Ishikawa (cell line): ENCODE results near the gene LRP2BP.

Experiments used
- CEBPB ChIP-seq: IDR thresholded peaks from 2 replicates; pipeline ENCODE4 v1.6.1; 2012
- CREB1 ChIP-seq: IDR thresholded peaks from 2 replicates; pipeline ENCODE4 v1.6.1; 2012; ENCODE audit warnings: low read depth
- EGR1 ChIP-seq: IDR thresholded peaks from 2 replicates; pipeline ENCODE4 v1.6.1; 2012
- EP300 ChIP-seq: IDR thresholded peaks from 2 replicates; pipeline ENCODE4 v1.6.1; 2012; ENCODE audit warnings: borderline replicate concordance
- FOXM1 ChIP-seq: IDR thresholded peaks from 2 replicates; pipeline ENCODE4 v1.6.1; 2012; ENCODE audit warnings: low read depth, borderline replicate concordance
- NFIC ChIP-seq: IDR thresholded peaks from 2 replicates; pipeline ENCODE4 v1.6.1; 2012
- RAD21 ChIP-seq: IDR thresholded peaks from 2 replicates; pipeline ENCODE4 v1.6.1; 2012; ENCODE audit warnings: low read depth
- TAF1 ChIP-seq: IDR thresholded peaks from 2 replicates; pipeline ENCODE4 v1.6.1; 2012; ENCODE audit warnings: low read depth, mild to moderate bottlenecking
- TCF12 ChIP-seq: IDR thresholded peaks from 2 replicates; pipeline ENCODE4 v1.6.1; 2012; ENCODE audit warnings: low read depth
- TEAD4 ChIP-seq: IDR thresholded peaks from 2 replicates; pipeline ENCODE4 v1.6.1; 2012
- YY1 ChIP-seq: IDR thresholded peaks from 2 replicates; pipeline ENCODE4 v1.6.1; 2012; ENCODE audit warnings: low read depth
- ZBTB7A ChIP-seq: IDR thresholded peaks from 2 replicates; pipeline ENCODE4 v1.6.1; 2012; ENCODE audit warnings: low read depth
- TF ChIP-seq, protein P1 (sequence below): IDR thresholded peaks from 2 replicates; pipeline ENCODE4 v1.6.1; 2012
- TF ChIP-seq, protein P2 (sequence below): IDR thresholded peaks from 2 replicates; pipeline ENCODE4 v1.6.1; 2012; ENCODE audit warnings: low read depth, mild to moderate bottlenecking
- TF ChIP-seq, protein P3 (sequence below): IDR thresholded peaks from 2 replicates; pipeline ENCODE4 v1.6.1; 2012

LRP2BP gene

DNA sequence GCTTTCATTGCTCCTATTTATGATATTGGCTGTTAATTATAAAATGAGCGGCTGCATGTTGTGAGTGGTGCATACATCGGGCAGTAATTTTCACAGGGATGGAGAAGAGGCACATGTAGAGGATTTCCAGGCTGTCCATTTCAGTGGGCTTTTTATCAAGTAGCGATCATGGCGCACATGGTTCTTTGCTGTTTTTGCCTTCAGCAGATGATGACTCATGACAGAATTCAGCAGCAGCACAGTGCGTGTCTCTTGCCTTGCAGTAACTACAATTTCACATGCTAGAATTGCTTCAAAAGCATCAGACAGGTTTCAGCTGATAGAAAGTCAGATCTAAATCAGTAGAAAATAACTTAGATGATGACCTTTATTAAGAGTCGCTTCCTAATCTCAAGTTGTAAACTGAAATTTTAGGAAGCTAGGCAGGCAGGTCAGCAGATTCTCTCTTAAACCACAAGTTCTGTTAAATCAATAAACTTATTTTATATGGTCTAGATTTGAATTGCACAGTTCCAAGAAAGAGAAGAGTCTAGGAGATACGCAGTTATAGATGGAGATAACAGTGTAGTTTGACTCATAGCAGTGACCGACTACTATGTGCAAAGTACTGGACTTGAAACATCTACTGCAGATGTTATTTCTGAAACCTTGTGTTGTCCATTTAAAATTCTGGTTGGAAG lies 35.8 kb downstream of the LRP2BP start:
- TF ChIP-seq TEAD4 = no peak
- TF ChIP-seq, protein P1, sequence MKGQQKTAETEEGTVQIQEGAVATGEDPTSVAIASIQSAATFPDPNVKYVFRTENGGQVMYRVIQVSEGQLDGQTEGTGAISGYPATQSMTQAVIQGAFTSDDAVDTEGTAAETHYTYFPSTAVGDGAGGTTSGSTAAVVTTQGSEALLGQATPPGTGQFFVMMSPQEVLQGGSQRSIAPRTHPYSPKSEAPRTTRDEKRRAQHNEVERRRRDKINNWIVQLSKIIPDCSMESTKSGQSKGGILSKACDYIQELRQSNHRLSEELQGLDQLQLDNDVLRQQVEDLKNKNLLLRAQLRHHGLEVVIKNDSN = no peak
- TF ChIP-seq YY1 = no peak
- TF ChIP-seq EGR1 = no peak
- no peak for TF ChIP-seq NFIC
- TF ChIP-seq EP300 = no peak
- TF ChIP-seq, protein P2, sequence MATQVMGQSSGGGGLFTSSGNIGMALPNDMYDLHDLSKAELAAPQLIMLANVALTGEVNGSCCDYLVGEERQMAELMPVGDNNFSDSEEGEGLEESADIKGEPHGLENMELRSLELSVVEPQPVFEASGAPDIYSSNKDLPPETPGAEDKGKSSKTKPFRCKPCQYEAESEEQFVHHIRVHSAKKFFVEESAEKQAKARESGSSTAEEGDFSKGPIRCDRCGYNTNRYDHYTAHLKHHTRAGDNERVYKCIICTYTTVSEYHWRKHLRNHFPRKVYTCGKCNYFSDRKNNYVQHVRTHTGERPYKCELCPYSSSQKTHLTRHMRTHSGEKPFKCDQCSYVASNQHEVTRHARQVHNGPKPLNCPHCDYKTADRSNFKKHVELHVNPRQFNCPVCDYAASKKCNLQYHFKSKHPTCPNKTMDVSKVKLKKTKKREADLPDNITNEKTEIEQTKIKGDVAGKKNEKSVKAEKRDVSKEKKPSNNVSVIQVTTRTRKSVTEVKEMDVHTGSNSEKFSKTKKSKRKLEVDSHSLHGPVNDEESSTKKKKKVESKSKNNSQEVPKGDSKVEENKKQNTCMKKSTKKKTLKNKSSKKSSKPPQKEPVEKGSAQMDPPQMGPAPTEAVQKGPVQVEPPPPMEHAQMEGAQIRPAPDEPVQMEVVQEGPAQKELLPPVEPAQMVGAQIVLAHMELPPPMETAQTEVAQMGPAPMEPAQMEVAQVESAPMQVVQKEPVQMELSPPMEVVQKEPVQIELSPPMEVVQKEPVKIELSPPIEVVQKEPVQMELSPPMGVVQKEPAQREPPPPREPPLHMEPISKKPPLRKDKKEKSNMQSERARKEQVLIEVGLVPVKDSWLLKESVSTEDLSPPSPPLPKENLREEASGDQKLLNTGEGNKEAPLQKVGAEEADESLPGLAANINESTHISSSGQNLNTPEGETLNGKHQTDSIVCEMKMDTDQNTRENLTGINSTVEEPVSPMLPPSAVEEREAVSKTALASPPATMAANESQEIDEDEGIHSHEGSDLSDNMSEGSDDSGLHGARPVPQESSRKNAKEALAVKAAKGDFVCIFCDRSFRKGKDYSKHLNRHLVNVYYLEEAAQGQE = no peak
- TF ChIP-seq, protein P3, sequence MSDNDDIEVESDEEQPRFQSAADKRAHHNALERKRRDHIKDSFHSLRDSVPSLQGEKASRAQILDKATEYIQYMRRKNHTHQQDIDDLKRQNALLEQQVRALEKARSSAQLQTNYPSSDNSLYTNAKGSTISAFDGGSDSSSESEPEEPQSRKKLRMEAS = no peak
- no peak for TF ChIP-seq TAF1
- TF ChIP-seq FOXM1 = no peak
- no peak for TF ChIP-seq ZBTB7A
- TF ChIP-seq CEBPB = no peak
- no peak for TF ChIP-seq TCF12
- no peak for TF ChIP-seq CREB1
- no peak for TF ChIP-seq RAD21

DNA sequence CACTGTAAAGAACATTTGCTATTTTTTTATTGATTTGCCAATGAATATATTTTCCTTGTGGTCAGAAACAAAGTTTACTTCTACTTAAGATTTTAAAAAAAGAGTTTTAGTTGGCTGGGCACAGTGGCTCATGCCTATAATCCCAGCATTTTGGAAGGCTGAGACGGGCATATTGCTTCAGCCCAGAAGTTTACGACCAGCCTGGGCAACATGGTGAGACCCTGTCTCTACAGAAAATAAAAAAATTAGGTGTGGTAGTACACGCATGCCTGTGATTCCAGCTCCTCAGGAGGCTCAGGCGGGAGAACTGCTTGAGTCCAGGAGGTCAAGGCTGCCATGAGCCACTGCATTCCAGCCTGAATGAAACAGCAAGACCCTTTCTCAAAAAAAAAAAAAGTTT lies 36.8 kb downstream of the LRP2BP start:
- peak; percentile 70; the same call in 1 of the 2 replicates for TF ChIP-seq TEAD4
- TF ChIP-seq RAD21 = no peak

DNA sequence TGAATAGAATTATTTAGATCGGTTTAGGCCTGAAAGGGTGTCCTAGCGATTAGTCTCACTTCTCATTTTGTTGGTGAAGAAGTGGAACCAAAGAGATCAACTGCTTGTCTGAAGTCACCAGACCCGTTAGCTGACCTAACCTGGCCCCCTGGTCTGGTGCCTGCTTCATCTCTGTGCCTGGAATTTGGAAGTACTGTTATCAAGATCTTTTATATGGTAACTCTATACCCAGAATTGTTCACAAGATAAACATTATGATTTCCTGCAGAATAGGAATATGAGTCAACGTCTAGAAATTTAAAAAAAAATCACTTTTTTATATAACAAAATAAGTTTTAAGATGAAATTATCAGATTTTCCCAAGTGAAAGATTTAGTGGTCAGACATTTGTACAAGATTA lies 37.2 kb downstream of the LRP2BP start:
- no peak for TF ChIP-seq CREB1
- TF ChIP-seq TEAD4 = peak; percentile 67
- TF ChIP-seq, protein P3 = no peak
- TF ChIP-seq, protein P1 = no peak
- no peak for TF ChIP-seq NFIC
- no peak for TF ChIP-seq TAF1
- TF ChIP-seq CEBPB = no peak
- no peak for TF ChIP-seq YY1
- TF ChIP-seq ZBTB7A = no peak
- TF ChIP-seq FOXM1 = no peak
- TF ChIP-seq EP300 = peak; percentile 53
- 0 out of 2 replicates have a peak, but pooled peaks have one; percentile 15 for TF ChIP-seq TCF12
- no peak for TF ChIP-seq RAD21
- TF ChIP-seq EGR1 = no peak
- TF ChIP-seq, protein P2 = no peak

DNA sequence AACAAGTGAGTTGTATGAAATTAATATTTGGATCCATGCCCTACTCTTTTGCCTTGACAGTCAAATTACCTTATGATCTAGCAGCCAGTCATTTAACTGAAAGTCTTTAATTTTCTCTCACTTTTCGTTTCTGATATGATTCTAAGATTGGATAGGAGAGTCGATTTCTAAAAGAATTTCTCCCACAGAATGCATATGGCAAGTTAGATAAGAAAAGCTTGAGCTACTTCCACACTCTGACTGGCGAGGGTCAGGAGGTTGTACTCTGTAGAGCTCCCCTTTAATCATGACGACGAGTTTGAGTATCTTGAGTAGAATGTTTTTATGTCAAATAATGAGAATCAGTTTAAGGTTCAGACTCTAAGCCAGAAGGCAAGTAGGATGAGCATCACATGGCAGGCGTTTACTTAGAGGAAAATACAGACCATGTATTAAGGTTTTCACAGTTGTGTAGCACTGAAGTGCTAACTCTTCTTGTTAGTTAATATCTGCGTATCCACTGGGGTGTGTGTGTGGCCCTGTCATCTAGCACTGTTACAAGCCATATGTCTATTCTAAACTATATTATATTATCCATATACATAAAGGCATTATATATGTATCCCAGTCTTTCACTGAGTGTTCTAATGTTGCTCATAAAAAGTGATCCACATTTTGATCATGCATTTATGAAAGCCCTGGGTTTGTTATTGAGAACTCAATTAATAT lies 37.8 kb downstream of the LRP2BP start:
- TF ChIP-seq TCF12 (no peak), RAD21 (no peak), NFIC (no peak), ZBTB7A (no peak), YY1 (no peak), TAF1 (no peak), CEBPB (no peak), FOXM1 (no peak), CREB1 (no peak), EGR1 (no peak), EP300 (no peak), TEAD4 (no peak)
- TF ChIP-seq, protein P2 = no peak
- TF ChIP-seq, protein P3 = no peak
- TF ChIP-seq, protein P1 = no peak
